Skeletal muscle satellite cell (primary cell): ENCODE data around the gene RSBN1L. TPM values are rescaled to one million over a fixed set of nuclear protein-coding genes. Genes with fewer than 3 reads are reported as not detected.
A peak's percentile ranks its signal among the peaks of the same experiment; 100 is the strongest.
"Not testable (repeated sequence)": the region's sequence is repeated elsewhere in the genome, so short reads cannot be mapped to it uniquely, and the experiment has no call there.

Experiments used
- H3K27me3 ChIP-seq: 2 replicates; pipeline ENCODE4 v1.7.0; 2013; ENCODE audit warnings: low read length; ENCODE audit not compliant: control insufficient read depth, insufficient read depth
- H3K36me3 ChIP-seq: 2 replicates; pipeline ENCODE4 v1.7.0; 2013; ENCODE audit warnings: mild to moderate bottlenecking, control low read depth, low read length; ENCODE audit not compliant: insufficient read depth
- H3K4me1 ChIP-seq: 2 replicates; pipeline ENCODE4 v1.7.0; 2013; ENCODE audit warnings: low read length; ENCODE audit not compliant: control insufficient read depth, insufficient read depth
- H3K4me2 ChIP-seq: 2 replicates; pipeline ENCODE4 v1.7.0; 2013; ENCODE audit warnings: mild to moderate bottlenecking, low read length
- H3K4me3 ChIP-seq: 2 replicates; pipeline ENCODE4 v1.7.0; 2013; ENCODE audit warnings: low read length
- H3K9ac ChIP-seq: 2 replicates; pipeline ENCODE4 v1.7.0; 2013; ENCODE audit warnings: mild to moderate bottlenecking, low read depth, low read length, moderate library complexity
- H3K9me3 ChIP-seq: replicated peaks from 2 replicates; pipeline ENCODE4 v1.7.0; 2013; ENCODE audit warnings: mild to moderate bottlenecking, control low read depth, low read length
- total RNA-seq: library from RNA; depleted of rRNA; stranded (reverse); fragments of >200 nt; gene quantifications from 2 replicates; pipeline ENCODE4 v1.2.3, GENCODE V29; 2012; rRNA removed

The RSBN1L gene
- total RNA-seq, result 10.6 and 19.7 TPM in 2 replicates

DNA sequence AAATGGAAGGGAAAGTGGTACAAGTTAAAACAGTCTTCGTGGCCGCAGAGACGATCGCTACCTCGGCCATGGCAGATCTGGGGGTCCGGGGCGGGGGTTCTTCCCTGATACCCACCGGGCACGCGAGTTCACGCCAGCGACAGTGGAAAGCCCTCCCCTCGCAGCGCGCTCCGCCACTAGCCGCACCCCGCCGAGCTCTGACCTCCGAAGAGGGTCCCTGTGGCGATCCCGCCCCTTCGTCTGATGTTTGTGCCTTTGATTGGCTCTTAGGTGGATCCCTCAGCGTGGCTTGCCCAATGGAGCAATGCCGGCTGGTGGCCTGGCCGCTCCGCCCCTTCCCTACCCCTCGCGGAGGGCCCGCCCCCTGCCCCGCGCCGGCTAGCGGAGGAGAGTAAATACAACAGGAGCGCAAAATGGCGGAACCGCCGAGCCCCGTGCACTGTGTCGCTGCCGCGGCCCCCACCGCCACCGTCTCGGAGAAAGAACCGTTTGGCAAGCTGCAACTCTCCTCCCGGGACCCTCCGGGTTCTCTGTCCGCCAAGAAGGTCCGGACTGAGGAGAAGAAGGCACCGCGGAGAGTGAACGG is at the start of gene RSBN1L:
Gene RSBN1L, plus strand, starts transcription at position 403 of the 586 bp plus-strand sequence. Its CDS starts 11 bp downstream, at position 414.
- no peaks in the 10 kb centered on the region for H3K27me3 ChIP-seq
- peak within 1 kb of the TSS; percentile 84 for H3K4me2 ChIP-seq
- peaks cover 13% of the 10 kb centered on the region for H3K4me1 ChIP-seq
- peak within 1 kb of the TSS; percentile 91 for H3K9ac ChIP-seq
- H3K4me3 ChIP-seq, result peak within 1 kb of the TSS; percentile 96
- no peaks in the 10 kb centered on the region for H3K9me3 ChIP-seq
- no peaks in the 10 kb centered on the region for H3K36me3 ChIP-seq

DNA sequence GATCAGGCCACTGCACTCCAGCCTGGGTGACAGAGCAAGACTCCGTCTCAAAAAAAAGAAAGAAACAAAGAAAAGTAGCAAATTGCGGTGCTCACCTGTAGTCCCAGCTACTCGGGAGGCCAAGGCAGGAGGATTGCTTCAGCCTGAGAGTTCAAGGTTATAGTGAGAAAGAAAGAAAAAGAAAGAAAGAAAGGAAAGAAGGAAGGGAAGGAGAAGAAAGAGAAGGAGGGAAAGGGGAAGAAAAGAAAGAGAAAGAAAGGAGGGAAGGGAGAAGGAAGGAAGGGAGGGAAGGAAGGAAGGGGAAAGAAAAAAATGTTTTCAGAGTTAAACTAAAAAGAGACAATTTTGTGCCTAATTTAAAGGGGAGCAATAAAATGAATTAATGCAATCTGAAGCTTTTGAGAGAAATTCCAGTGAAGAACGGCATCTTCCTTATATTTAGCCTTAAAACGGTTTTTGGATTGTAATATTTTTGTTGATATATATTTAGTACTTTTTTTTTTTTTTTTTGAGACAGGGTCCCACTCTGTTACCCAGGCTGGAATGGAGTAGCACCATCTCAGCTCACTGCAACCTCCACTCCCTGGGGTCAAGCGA is 47.4 kb upstream of the RSBN1L start:
- Histone ChIP-seq H3K4me2 (peak overlapping the region; percentile 22), H3K9me3 (no peaks in the 10 kb centered on the region), H3K4me1 (peaks cover 18% of the 10 kb centered on the region), H3K9ac (no peak overlapping the region), H3K27me3 (no peaks in the 10 kb centered on the region), H3K36me3 (peaks cover 43% of the 10 kb centered on the region), H3K4me3 (no peak overlapping the region)

GRCh38 chr7:77649716-77650349 is 46.4 kb upstream of the RSBN1L start:
- peaks cover 18% of the 10 kb centered on the region for H3K4me1 ChIP-seq
- peaks cover 42% of the 10 kb centered on the region for H3K36me3 ChIP-seq
- H3K9me3 ChIP-seq, result no peaks in the 10 kb centered on the region
- H3K4me2 ChIP-seq, result peak overlapping the region; percentile 32
- H3K9ac ChIP-seq, result no peak overlapping the region
- H3K4me3 ChIP-seq, result no peak overlapping the region
- H3K27me3 ChIP-seq, result no peaks in the 10 kb centered on the region

DNA sequence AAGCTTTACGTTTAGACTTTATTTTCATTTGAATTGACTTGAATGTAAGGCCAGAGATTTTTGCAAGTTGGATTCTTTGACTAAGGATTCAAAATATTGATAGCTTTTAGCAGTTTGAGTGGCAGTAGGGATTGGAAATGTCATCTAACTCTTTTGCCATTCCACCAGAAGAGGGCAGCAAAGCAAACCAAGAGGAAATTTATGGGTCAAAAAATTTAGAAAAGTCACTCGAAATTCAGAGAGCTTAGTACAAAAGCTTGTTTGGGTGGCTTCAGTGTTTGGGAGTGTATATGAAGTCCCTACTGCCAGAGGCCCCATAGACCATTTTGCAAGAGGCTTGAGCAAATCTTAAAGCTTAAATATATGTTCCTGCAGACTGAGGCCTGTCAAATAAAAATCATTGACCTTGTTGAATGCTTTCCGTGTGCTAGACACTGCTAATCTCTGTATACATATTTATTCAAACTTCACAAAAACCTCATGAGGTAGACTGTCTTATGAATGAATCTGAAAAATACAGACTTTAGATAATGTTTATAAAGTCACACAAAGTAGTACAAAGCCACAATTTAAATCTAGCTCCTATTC is 44.6 kb upstream of the RSBN1L start:
- Histone ChIP-seq H3K27me3 (no peaks in the 10 kb centered on the region), H3K9ac (no peak overlapping the region), H3K9me3 (no peaks in the 10 kb centered on the region), H3K4me2 (no peak overlapping the region), H3K4me1 (peaks cover 18% of the 10 kb centered on the region), H3K4me3 (no peak overlapping the region), H3K36me3 (peaks cover 45% of the 10 kb centered on the region)

DNA sequence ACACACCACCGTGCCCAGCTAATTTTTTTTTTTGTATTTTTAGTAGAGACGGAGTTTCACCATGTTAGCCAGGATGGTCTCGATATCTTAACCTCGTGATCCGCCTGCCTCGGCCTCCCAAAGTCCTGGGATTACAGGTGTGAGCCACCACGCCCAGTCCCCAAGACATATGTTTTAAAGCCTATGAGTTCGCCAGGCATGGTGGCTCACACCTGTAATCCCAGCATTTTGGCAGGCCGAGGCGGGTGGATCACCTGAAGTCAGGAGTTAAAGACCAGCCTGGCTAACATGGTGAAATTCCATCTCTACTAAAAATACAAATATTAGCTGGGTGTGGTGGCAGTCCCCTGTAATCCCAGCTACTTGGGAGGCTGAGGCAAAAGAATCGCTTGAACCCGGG is 43.4 kb upstream of the RSBN1L start:
- not testable (repeated sequence) for H3K9me3 ChIP-seq, H3K4me3 ChIP-seq, H3K9ac ChIP-seq, H3K4me2 ChIP-seq, H3K27me3 ChIP-seq
- H3K36me3 ChIP-seq, result peaks cover 52% of the 10 kb centered on the region
- peaks cover 18% of the 10 kb centered on the region for H3K4me1 ChIP-seq

GRCh38 chr7:77653572-77653971 is 42.7 kb upstream of the RSBN1L start:
- H3K4me3 ChIP-seq, result no peak overlapping the region
- no peaks in the 10 kb centered on the region for H3K27me3 ChIP-seq
- H3K36me3 ChIP-seq, result peaks cover 54% of the 10 kb centered on the region
- no peak overlapping the region for H3K9ac ChIP-seq
- H3K4me1 ChIP-seq, result peaks cover 18% of the 10 kb centered on the region
- no peaks in the 10 kb centered on the region for H3K9me3 ChIP-seq
- no peak overlapping the region for H3K4me2 ChIP-seq

DNA sequence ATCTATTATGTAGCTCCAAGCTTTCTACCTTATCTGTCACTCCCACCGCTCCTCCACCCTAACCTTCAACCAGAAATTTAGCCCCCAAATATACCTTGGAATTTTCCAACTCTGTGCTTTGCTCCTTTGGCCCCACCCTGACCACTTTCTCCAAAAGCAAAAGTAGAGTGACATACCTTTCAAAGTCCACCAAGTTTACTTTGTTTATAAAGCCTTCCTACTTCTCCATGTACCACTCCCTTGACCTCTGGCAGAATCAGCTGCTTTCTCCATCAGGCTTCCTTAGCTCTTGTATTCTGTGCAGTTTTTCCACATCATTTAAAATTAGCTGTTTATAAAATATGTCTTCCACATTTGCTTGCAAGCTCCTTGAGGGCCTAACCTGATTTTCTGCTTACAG is 40.9 kb upstream of the RSBN1L start:
- no peak overlapping the region for H3K9ac ChIP-seq
- H3K27me3 ChIP-seq, result no peaks in the 10 kb centered on the region
- no peak overlapping the region for H3K4me2 ChIP-seq
- peaks cover 60% of the 10 kb centered on the region for H3K36me3 ChIP-seq
- no peaks in the 10 kb centered on the region for H3K9me3 ChIP-seq
- H3K4me3 ChIP-seq, result no peak overlapping the region
- H3K4me1 ChIP-seq, result peaks cover under 1% of the 10 kb centered on the region

DNA sequence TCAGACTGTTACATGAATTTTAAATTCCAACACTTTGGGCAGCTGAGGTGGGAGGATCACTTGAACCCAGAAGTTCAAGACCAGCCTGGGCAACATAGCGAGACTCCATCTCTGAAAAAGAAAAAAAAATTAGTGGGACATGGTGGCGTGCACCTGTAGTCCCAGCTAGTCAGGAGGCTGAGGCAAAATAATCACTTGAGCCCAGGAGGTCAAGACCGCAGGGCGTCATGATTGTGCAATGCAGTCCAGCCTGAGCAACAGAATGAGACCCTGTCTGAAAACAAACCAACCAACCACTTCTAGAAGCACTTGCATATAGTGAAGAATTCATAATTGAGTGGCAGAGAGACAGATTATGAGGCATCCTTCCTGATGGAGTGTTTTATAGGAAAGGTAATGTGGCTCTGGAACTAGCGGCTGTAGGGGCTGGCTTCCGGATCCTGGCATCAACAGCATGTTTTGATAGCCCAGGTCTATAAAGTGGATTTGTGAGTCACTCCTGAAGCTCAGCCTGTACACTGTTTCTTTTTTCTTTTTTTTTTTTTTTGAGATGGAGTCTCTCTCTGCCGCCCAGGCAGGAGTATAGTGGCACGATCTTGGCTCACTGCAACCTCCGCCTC is 40.3 kb upstream of the RSBN1L start:
- Histone ChIP-seq H3K36me3 (peaks cover 60% of the 10 kb centered on the region), H3K4me3 (no peak overlapping the region), H3K4me1 (no peaks in the 10 kb centered on the region), H3K9me3 (no peaks in the 10 kb centered on the region), H3K27me3 (no peaks in the 10 kb centered on the region), H3K9ac (no peak overlapping the region), H3K4me2 (no peak overlapping the region)

DNA sequence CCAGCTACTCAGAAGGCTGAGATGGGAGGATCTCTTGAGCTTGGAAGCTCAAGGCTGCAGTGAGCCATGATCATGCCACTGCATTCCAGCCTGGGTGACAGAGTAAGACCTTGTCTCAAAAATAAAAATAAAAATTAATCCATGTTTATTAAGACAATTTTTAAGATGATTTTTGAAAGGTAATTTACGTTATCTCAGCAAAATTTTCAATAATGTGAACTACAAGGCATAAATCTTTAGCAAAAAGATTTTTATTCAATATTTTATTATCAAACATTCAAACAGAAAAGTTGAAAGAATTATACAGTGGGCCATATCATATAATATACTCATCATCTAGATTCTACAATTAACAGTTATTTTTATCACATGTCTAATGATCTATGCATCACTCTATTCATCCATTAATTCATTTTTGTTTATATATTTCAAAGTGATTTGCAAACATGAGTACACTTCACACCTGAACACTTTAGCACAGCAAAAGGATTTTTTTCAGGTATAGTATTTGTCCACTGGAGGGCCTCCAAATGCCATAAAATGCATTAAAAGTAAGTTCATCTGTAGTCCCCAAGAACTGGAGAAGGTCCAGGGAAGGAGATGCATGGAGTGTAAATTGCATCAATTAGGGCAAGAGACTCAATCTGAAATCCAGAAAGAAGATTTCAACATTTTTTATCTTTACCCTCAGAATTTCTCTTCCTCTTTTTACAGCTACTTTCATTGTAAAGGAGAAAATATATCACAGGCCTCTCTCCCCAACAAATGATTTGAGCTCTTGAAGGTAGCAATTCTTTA is 38.6 kb upstream of the RSBN1L start:
- Histone ChIP-seq H3K4me2 (no peak overlapping the region), H3K9me3 (no peaks in the 10 kb centered on the region), H3K4me3 (no peak overlapping the region), H3K4me1 (no peaks in the 10 kb centered on the region), H3K9ac (no peak overlapping the region), H3K27me3 (no peaks in the 10 kb centered on the region), H3K36me3 (peaks cover 67% of the 10 kb centered on the region)

- H3K9ac ChIP-seq, result no peak overlapping the region
- H3K4me2 ChIP-seq, result no peak overlapping the region
- no peaks in the 10 kb centered on the region for H3K4me1 ChIP-seq
- H3K4me3 ChIP-seq, result no peak overlapping the region
- no peaks in the 10 kb centered on the region for H3K9me3 ChIP-seq
- H3K36me3 ChIP-seq, result peaks cover 61% of the 10 kb centered on the region
- H3K27me3 ChIP-seq, result no peaks in the 10 kb centered on the region
These were observed 37.3 kb upstream of the RSBN1L start for GRCh38 chr7:77658928-77659327.

DNA sequence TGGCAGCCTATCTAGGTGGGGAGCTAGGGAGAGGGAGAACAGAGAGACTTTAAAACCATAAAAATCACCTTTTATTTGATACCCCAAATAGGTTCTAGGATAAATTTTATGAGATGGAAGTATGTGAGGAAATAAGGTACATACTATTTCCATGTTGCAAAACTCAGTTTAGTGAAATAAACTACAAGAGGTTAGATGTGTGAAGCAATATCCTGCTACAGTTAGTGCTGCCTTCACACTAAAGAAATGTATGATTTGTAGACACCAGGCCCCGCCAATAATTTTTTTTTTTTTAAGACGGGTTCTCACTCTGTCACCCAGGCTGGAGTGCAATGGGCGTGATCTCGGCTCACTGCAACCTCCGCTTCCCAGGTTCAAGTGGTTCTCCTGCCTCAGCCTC is 34.4 kb upstream of the RSBN1L start:
- Histone ChIP-seq H3K9me3 (no peaks in the 10 kb centered on the region), H3K4me1 (no peaks in the 10 kb centered on the region), H3K4me3 (no peak overlapping the region), H3K4me2 (no peak overlapping the region), H3K27me3 (no peaks in the 10 kb centered on the region), H3K9ac (no peak overlapping the region), H3K36me3 (peaks cover 46% of the 10 kb centered on the region)
